HepG2 (cell line): ENCODE results near the gene CEP120. TPM values are rescaled to one million over a fixed set of nuclear protein-coding genes. Genes with fewer than 3 reads are reported as not detected.

ENCODE experiments used
- ATAC-seq: fragments of 200-7000 bp; cut with Tn5 transposase; 3 replicates; pipeline ENCODE4 v1.9.1; 2020; ENCODE audit warnings: mild to moderate bottlenecking, moderate library complexity
- BruUV-seq: library from RNA; stranded (reverse); fragments of 400-500 nt; replicated peaks from 2 replicates; lab custom pipeline; 2021; lab: Mats Ljungman, UMichigan
- CTCF ChIA-PET: fragments of 300-600 bp; formaldehyde crosslinking; extraction: SDS; loops from one replicate; lab custom pipeline; 2021; ENCODE audit warnings: low total read pairs, inconsistent platforms, low intra/inter-chr PET ratio; lab: Yijun Ruan, JAX
- POLR2A ChIA-PET: fragments of 350-600 bp; sonication (Branson Sonifier 250); formaldehyde crosslinking; loops from one replicate; lab custom pipeline; 2020; ENCODE audit warnings: antibody characterized with exemption, inconsistent platforms; lab: Yijun Ruan, JAX
- DNase-seq: peaks from one replicate; pipeline ENCODE4 v3.0.0-alpha.2; 2015; ENCODE audit warnings: low spot score
- FAIRE-seq: peaks from 3 replicates; lab custom pipeline; 2011; peaks lifted over from hg19 to GRCh38; lab: Jason Lieb, UNC
- H2AFZ ChIP-seq: one replicate; pipeline ENCODE4 v1.6.1; 2011; ENCODE audit warnings: low read length, inconsistent platforms
- H3K27ac ChIP-seq: fragments of 300-600 bp; 3 replicates; pipeline ENCODE4 v1.8.0; 2011; ENCODE audit warnings: mixed run types, mild to moderate bottlenecking, mixed read lengths, low read length, inconsistent platforms; ENCODE audit not compliant: insufficient read depth; ENCODE audit errors: extremely low read length
- H3K27me3 ChIP-seq, 2 experiments: fragments of 200-600 bp in 1 of 2; 2 replicates in 1 of 2; 3 replicates in 1 of 2; pipeline versions ENCODE4 v1.6.0 to v1.8.0; 2011; ENCODE audit warnings: low read length in 2 of 2, mild to moderate bottlenecking in 2 of 2, moderate library complexity in 2 of 2, inconsistent platforms in 1 of 2; ENCODE audit not compliant: insufficient read depth in 2 of 2, control insufficient read depth in 1 of 2
- H3K36me3 ChIP-seq, 2 experiments: fragments of 200-600 bp in 1 of 2; replicated peaks in 1 of 2; 2 replicates in 1 of 2; 3 replicates in 1 of 2; pipeline versions ENCODE4 v1.5.1 to v1.8.0; 2011; ENCODE audit warnings: low read length in 2 of 2, inconsistent platforms in 1 of 2; ENCODE audit not compliant: insufficient read depth in 2 of 2, control insufficient read depth in 1 of 2
- H3K4me1 ChIP-seq: 2 replicates; pipeline ENCODE4 v1.5.1; 2012; ENCODE audit warnings: low read length, inconsistent platforms; ENCODE audit not compliant: insufficient read depth
- H3K4me2 ChIP-seq: 2 replicates; pipeline ENCODE4 v1.6.0; 2011; ENCODE audit warnings: low read depth, low read length, inconsistent platforms
- H3K4me3 ChIP-seq, 3 experiments: fragments of 200-600 bp in 1 of 3; sonication (generic), shearing (Covaris generic) in 1 of 3; replicated peaks in 1 of 3; 2 replicates each; pipeline ENCODE4 v1.5.1; 2011 to 2016; ENCODE audit warnings: low read length in 3 of 3, inconsistent platforms in 2 of 3, low read depth in 2 of 3, mild to moderate bottlenecking in 2 of 3, control low read depth in 1 of 3, mixed read lengths in 1 of 3; ENCODE audit not compliant: insufficient read depth in 1 of 3
- H3K79me2 ChIP-seq: one replicate; pipeline ENCODE4 v1.6.1; 2011; ENCODE audit warnings: low read length, inconsistent platforms; ENCODE audit not compliant: insufficient read depth
- H3K9ac ChIP-seq: 2 replicates; pipeline ENCODE4 v1.6.0; 2011; ENCODE audit warnings: mild to moderate bottlenecking, low read depth, low read length, inconsistent platforms; ENCODE audit not compliant: insufficient read depth
- H3K9me3 ChIP-seq: 2 replicates; pipeline ENCODE4 v1.5.1; 2012; ENCODE audit warnings: mild to moderate bottlenecking, low read length
- H4K20me1 ChIP-seq: 2 replicates; pipeline ENCODE4 v1.6.0; 2011; ENCODE audit warnings: inconsistent platforms, mild to moderate bottlenecking, low read length, moderate library complexity; ENCODE audit not compliant: insufficient read depth
- ARNTL ChIP-seq: sonication (generic); formaldehyde crosslinking; IDR thresholded peaks from 2 replicates; pipeline ENCODE4 v1.4.0; 2020; ENCODE audit warnings: mild to moderate bottlenecking, missing genetic modification reagents
- CAMTA2 ChIP-seq: sonication (generic); formaldehyde crosslinking; IDR thresholded peaks from 2 replicates; pipeline ENCODE4 v1.4.0; 2020; ENCODE audit warnings: mild to moderate bottlenecking, missing genetic modification reagents, borderline replicate concordance
- DNMT1 ChIP-seq: sonication (generic); formaldehyde crosslinking; IDR thresholded peaks from 2 replicates; pipeline ENCODE4 v1.5.1; 2020; ENCODE audit warnings: mild to moderate bottlenecking, missing genetic modification reagents
- FOXK2 ChIP-seq: fragments of 450-650 bp; IDR thresholded peaks from 2 replicates; pipeline ENCODE4 v1.6.1; 2016
- FOXM1 ChIP-seq: sonication (generic); formaldehyde crosslinking; IDR thresholded peaks from 2 replicates; pipeline ENCODE4 v1.5.0; 2020; ENCODE audit warnings: missing genetic modification reagents
- IRF9 ChIP-seq: sonication (generic); formaldehyde crosslinking; IDR thresholded peaks from 2 replicates; pipeline ENCODE4 v1.8.0; 2022; ENCODE audit warnings: missing genetic modification reagents, mild to moderate bottlenecking, borderline replicate concordance
- KMT2B ChIP-seq: IDR thresholded peaks from 2 replicates; pipeline ENCODE4 v1.6.1; 2016; ENCODE audit warnings: missing genetic modification reagents, missing compliant biosample characterization
- ONECUT2 ChIP-seq: sonication (generic); formaldehyde crosslinking; IDR thresholded peaks from 2 replicates; pipeline ENCODE4 v1.4.0; 2020; ENCODE audit warnings: missing genetic modification reagents
- RBM39 ChIP-seq: fragments of 200-400 bp; formaldehyde crosslinking; IDR thresholded peaks from one replicate; pipeline ENCODE4 v1.6.1; 2018; ENCODE audit warnings: antibody characterized with exemption, mild to moderate bottlenecking, low read depth, low read length; ENCODE audit not compliant: poor library complexity, severe bottlenecking
- SETDB1 ChIP-seq: sonication (generic); formaldehyde crosslinking; IDR thresholded peaks from 2 replicates; pipeline ENCODE4 v1.5.1; 2020; ENCODE audit warnings: missing genetic modification reagents, mild to moderate bottlenecking, borderline replicate concordance
- ZBTB3 ChIP-seq: sonication (generic); formaldehyde crosslinking; IDR thresholded peaks from 2 replicates; pipeline ENCODE4 v1.4.0; 2020; ENCODE audit warnings: low read depth, mild to moderate bottlenecking, moderate library complexity, missing genetic modification reagents, borderline replicate concordance
- ZNF550 ChIP-seq: sonication (generic); formaldehyde crosslinking; IDR thresholded peaks from 2 replicates; pipeline ENCODE4 v1.4.0; 2020; ENCODE audit warnings: mild to moderate bottlenecking, missing genetic modification reagents, borderline replicate concordance
- ZNF619 ChIP-seq: sonication (generic); formaldehyde crosslinking; IDR thresholded peaks from 2 replicates; pipeline ENCODE4 v1.4.0; 2020; ENCODE audit warnings: mild to moderate bottlenecking, missing genetic modification reagents
- ZNF83 ChIP-seq: sonication (generic); formaldehyde crosslinking; IDR thresholded peaks from 2 replicates; pipeline ENCODE4 v1.4.0; 2020; ENCODE audit warnings: missing genetic modification reagents, mild to moderate bottlenecking, borderline replicate concordance
- ZNF839 ChIP-seq: sonication (generic); formaldehyde crosslinking; IDR thresholded peaks from 2 replicates; pipeline ENCODE4 v1.4.0; 2020; ENCODE audit warnings: missing genetic modification reagents, mild to moderate bottlenecking, borderline replicate concordance
- ZNF841 ChIP-seq: sonication (generic); formaldehyde crosslinking; IDR thresholded peaks from 2 replicates; pipeline ENCODE4 v1.8.1; 2023; ENCODE audit warnings: missing genetic modification reagents, borderline replicate concordance
- ZSCAN12 ChIP-seq: sonication (generic); formaldehyde crosslinking; IDR thresholded peaks from 2 replicates; pipeline ENCODE4 v1.9.0; 2021; ENCODE audit warnings: mild to moderate bottlenecking, missing genetic modification reagents
- WGBS: methylation state at CpG from one replicate; pipeline ENCODE4 v1.1.6; 2017; ENCODE audit warnings: low lambda C conversion rate; 5-methylcytosine and 5-hydroxymethylcytosine counted together
- in situ Hi-C: cut with HindIII; loops from 2 replicates; pipeline ENCODE4 v1.10.0; 2017; ENCODE audit warnings: low pct_unique_long_range_greater_than_20kb; ENCODE audit not compliant: extremely low pct_ligation_motif_present
- intact Hi-C: fragments of 100-400 bp; cut with micrococcal nuclease; formaldehyde crosslinking; loops from one replicate; pipeline ENCODE4 v1.10.0; 2022; ENCODE audit not compliant: unreplicated experiment
- polyA plus RNA-seq, 8 experiments: library from polyadenylated mRNA; depleted of rRNA in 3 of 8; stranded (reverse) in 7 of 8; unstranded in 1 of 8; fragments of >200 nt; fragmentation: Illumina TruSeq in 4 of 8; extraction: Trizol in 4 of 8; gene quantifications; 2 replicates each; pipeline versions ENCODE4 v1.2.1 to v1.2.3, GENCODE V29; 2011 to 2016; ENCODE audit warnings: low read depth in 4 of 8, missing spikeins in 1 of 8, mixed read lengths in 1 of 8; ENCODE audit not compliant: insufficient read depth in 1 of 8
- total RNA-seq, 5 experiments: library from RNA; depleted of rRNA; stranded (reverse); fragments of >200 nt; fragmentation: Illumina TruSeq; extraction: Trizol; gene quantifications; 2 replicates each; pipeline ENCODE4 v1.2.3, GENCODE V29; 2016; ENCODE audit warnings: low read depth in 1 of 5
- TF ChIP-seq, protein P1 (sequence below): sonication (generic); formaldehyde crosslinking; IDR thresholded peaks from 2 replicates; pipeline ENCODE4 v1.8.0; 2022; ENCODE audit warnings: mild to moderate bottlenecking, missing genetic modification reagents, moderate library complexity
- TF ChIP-seq, protein P2 (sequence below): sonication (generic); formaldehyde crosslinking; IDR thresholded peaks from 2 replicates; pipeline ENCODE4 v1.4.0; 2020; ENCODE audit warnings: mild to moderate bottlenecking, missing genetic modification reagents

CEP120 gene
- total and polyA plus RNA-seq, 2 of the 13 experiments (the other 11 are each of a cell fraction or from before 2014, with no cell fraction given) = 8.0 to 14.7 TPM

GRCh38 chr5:123297866-123298265, 125.3 kb downstream of the CEP120 start:
- TF ChIP-seq DNMT1 (CRISPR knock-in tag) (no peak), FOXM1 (CRISPR knock-in tag) (no peak), ARNTL (CRISPR knock-in tag) (no peak), KMT2B (no peak), ZNF619 (CRISPR knock-in tag) (no peak), ZNF839 (CRISPR knock-in tag) (no peak), ZNF83 (CRISPR knock-in tag) (no peak), ZNF550 (CRISPR knock-in tag) (no peak), ZNF841 (CRISPR knock-in tag) (no peak), ZBTB3 (CRISPR knock-in tag) (no peak), RBM39 (no peak), IRF9 (CRISPR knock-in tag) (no peak), ONECUT2 (CRISPR knock-in tag) (no peak), FOXK2 (no peak), CAMTA2 (CRISPR knock-in tag) (no peak), ZSCAN12 (CRISPR knock-in tag) (no peak), SETDB1 (CRISPR knock-in tag) (no peak)
- TF ChIP-seq, protein P1, sequence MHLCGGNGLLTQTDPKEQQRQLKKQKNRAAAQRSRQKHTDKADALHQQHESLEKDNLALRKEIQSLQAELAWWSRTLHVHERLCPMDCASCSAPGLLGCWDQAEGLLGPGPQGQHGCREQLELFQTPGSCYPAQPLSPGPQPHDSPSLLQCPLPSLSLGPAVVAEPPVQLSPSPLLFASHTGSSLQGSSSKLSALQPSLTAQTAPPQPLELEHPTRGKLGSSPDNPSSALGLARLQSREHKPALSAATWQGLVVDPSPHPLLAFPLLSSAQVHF = no peak
- TF ChIP-seq, protein P2, sequence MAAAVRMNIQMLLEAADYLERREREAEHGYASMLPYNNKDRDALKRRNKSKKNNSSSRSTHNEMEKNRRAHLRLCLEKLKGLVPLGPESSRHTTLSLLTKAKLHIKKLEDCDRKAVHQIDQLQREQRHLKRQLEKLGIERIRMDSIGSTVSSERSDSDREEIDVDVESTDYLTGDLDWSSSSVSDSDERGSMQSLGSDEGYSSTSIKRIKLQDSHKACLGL = no peak
- no peak overlapping the region for H2AFZ ChIP-seq
- H3K27ac ChIP-seq = no peak overlapping the region
- DNase-seq (no peak), FAIRE-seq (no peak), ATAC-seq (no peak)
- in situ Hi-C loops = no loop called here
- H3K36me3 ChIP-seq = no peaks in the 10 kb centered on the region
- no TSS peak for BruUV-seq
- no peaks in the 10 kb centered on the region for H3K4me1 ChIP-seq
- WGBS = 7% methylated on average over 1 of the region's 1 CpG
- CTCF ChIA-PET = no interaction called here
- no peaks in the 10 kb centered on the region for H3K9me3 ChIP-seq
- POLR2A ChIA-PET = no interaction called here
- no peaks in the 10 kb centered on the region for H4K20me1 ChIP-seq
- H3K79me2 ChIP-seq = no peaks in the 10 kb centered on the region
- H3K4me3 ChIP-seq = no peak overlapping the region
- H3K4me2 ChIP-seq = no peak overlapping the region
- H3K9ac ChIP-seq = no peak overlapping the region
- intact Hi-C loops = no loop called here
- H3K27me3 ChIP-seq = 0 out of 5 replicates have a peak, but pooled peaks cover 0 to 5% of the 10 kb centered on the region in 2 experiments
